ENCODE results near the gene SEMA4D.

DNA sequence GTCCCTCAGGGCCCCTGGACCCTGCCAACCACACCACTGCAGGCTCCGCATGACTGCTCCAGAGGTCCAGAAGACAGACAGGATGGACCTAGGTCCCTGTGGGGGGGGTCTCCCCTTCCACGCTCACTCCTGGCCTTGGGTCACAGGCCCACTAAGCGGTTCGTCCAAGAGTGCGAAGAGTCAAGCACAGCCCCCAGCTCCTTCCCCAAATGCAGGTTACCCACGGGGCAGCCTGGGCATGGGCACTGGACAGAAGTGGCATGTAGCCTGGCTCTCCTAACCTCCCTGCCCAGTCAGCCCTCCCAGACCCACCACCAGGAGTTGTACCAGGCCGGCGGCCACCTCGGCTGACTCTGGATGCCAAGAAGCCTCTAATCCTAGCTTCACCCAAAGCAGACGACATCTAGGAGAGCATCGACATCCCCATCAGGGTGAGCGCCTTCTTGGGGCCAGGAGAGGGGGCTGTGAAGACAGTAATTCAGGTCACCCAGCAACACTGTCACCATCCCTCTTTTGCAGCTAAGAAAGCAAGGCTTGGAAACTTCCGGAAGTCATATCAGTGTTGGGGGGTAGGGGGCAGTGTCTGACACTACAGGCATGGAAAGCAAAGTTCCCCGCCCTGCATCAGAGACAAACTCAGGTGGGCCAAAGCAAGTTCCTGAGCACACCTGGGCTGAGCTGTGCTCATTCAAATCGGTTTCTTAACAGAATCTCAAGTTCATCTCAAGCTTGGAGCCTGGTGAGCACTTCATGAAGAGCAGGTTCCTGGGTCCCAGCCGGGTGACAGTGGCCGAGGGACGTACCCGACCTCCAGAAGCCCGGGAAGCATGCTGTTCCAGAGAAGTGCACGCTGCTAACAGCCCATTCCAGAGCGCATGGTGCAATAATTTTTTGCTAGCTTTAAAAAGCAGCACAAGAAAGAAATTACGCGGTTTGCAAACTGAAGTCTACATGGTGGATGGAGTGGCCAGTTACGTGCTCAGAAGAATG lies 68.7 kb downstream of the SEMA4D start:
- TF ChIP-seq, protein P1, sequence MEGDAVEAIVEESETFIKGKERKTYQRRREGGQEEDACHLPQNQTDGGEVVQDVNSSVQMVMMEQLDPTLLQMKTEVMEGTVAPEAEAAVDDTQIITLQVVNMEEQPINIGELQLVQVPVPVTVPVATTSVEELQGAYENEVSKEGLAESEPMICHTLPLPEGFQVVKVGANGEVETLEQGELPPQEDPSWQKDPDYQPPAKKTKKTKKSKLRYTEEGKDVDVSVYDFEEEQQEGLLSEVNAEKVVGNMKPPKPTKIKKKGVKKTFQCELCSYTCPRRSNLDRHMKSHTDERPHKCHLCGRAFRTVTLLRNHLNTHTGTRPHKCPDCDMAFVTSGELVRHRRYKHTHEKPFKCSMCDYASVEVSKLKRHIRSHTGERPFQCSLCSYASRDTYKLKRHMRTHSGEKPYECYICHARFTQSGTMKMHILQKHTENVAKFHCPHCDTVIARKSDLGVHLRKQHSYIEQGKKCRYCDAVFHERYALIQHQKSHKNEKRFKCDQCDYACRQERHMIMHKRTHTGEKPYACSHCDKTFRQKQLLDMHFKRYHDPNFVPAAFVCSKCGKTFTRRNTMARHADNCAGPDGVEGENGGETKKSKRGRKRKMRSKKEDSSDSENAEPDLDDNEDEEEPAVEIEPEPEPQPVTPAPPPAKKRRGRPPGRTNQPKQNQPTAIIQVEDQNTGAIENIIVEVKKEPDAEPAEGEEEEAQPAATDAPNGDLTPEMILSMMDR (conservative IDR thresholded peaks at IDR 0.05; ENCODE audit: low read depth, low read length), result peak; percentile 47; the same call in 1 of the 2 replicates
- TF ChIP-seq EZH2 (IDR thresholded peaks at IDR 0.05; ENCODE audit: low read length, unreplicated experiment) (no peak), EZH2phosphoT487 (IDR thresholded peaks at IDR 0.05; ENCODE audit: borderline replicate concordance, low read length) (no peak)
